Uterus (tissue), 4 donors: ENCODE results near the gene LIMK1. TPM values are rescaled to one million over a fixed set of nuclear protein-coding genes. Genes with fewer than 3 reads are reported as not detected.
A peak's percentile ranks its signal among the peaks of the same experiment; 100 is the strongest.

Experiments used
- DNase-seq, 2 donors: peaks; one replicate each; pipeline ENCODE4 v3.0.0-alpha.2; 2019 to 2020
- H3K27ac ChIP-seq, 2 donors: fragments of 200-600 bp; sonication (generic); 1 replicate in 1 of 2; 2 replicates in 1 of 2; pipeline ENCODE4 v1.5.1; 2016 to 2018
- H3K27me3 ChIP-seq, 2 donors: fragments of 200-600 bp; sonication (generic); one replicate each; pipeline ENCODE4 v1.5.1; 2018 to 2019; ENCODE audit warnings: control low read depth in 1 of 2
- H3K36me3 ChIP-seq, 2 donors: fragments of 200-600 bp; sonication (generic); one replicate each; pipeline ENCODE4 v1.5.1; 2019; ENCODE audit warnings: control low read depth in 1 of 2
- H3K4me1 ChIP-seq, 2 donors: fragments of 200-600 bp; sonication (generic); one replicate each; pipeline ENCODE4 v1.5.1; 2018 to 2019; ENCODE audit warnings: control low read depth in 1 of 2
- H3K4me3 ChIP-seq, 2 donors: fragments of 200-600 bp; sonication (generic); 1 replicate in 1 of 2; 2 replicates in 1 of 2; pipeline ENCODE4 v1.5.1; 2018 to 2019; ENCODE audit warnings: mild to moderate bottlenecking in 1 of 2
- H3K9me3 ChIP-seq, 2 donors: fragments of 200-600 bp; sonication (generic); one replicate each; pipeline ENCODE4 v1.5.1; 2019; ENCODE audit warnings: control low read depth in 1 of 2
- POLR2A ChIP-seq, 2 donors: fragments of 450-650 bp; IDR thresholded peaks; one replicate each; pipeline ENCODE4 v1.6.1; 2016; ENCODE audit warnings: antibody characterized with exemption in 2 of 2, mild to moderate bottlenecking in 1 of 2, moderate library complexity in 1 of 2
- intact Hi-C: fragments of 100-400 bp; cut with DNase I; formaldehyde crosslinking; loops from one replicate; pipeline ENCODE4 v1.15.1; 2023; ENCODE audit warnings: low total_unique reads
- total RNA-seq, 4 donors: library from RNA; depleted of rRNA in 3 of 4; stranded (reverse); fragments of >200 nt in 3 of 4; gene quantifications; one replicate each; pipeline versions ENCODE4 v1.1.0 to v1.2.4, GENCODE V29; 2014 to 2023
- TF ChIP-seq, protein P1 (sequence below), 4 experiments: fragments of 200-600 bp in 2 of 4; fragments of 450-650 bp in 2 of 4; sonication (generic) in 2 of 4; IDR thresholded peaks; one replicate each; pipeline ENCODE4 v1.5.1; 2016 to 2019; ENCODE audit warnings: antibody characterized with exemption in 4 of 4, mild to moderate bottlenecking in 2 of 4, moderate library complexity in 1 of 4
- donor health status: DM: yes; HTN: yes; CAD: no.

The LIMK1 gene
- total RNA-seq, 4 donors from 2014 or later, result 1.8 to 22.4 (median 11.4) TPM

DNA sequence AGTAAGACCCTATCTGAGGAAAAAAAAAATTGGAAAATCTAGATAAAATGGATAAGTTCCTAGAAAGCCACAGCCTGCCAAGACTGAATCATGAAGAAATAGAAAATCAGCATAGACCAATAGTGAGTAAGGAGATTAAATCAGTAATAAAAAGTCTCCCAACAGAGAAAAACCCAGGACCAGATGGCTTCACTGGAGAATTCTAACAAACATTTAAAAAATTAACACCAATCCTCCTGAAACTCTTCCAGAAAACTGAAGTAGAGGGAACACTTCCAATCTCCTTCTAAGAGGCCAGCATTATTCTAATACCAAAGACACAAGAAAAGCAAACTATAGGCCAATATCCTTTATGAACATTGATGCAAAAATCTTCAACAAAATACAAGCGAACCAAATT, 8.8 kb upstream of the LIMK1 start:
- DNase-seq, result no peak
- Histone ChIP-seq H3K9me3 (no peaks in the 10 kb centered on the region), H3K27ac (no peak overlapping the region), H3K36me3 (no peaks in the 10 kb centered on the region), H3K4me3 (no peak overlapping the region), H3K27me3 (no peaks in the 10 kb centered on the region), H3K4me1 (no peaks in the 10 kb centered on the region)
- intact Hi-C loops, result no loop called here
- no peak for TF ChIP-seq POLR2A (IDR thresholded peaks at IDR 0.05)
- TF ChIP-seq, protein P1, sequence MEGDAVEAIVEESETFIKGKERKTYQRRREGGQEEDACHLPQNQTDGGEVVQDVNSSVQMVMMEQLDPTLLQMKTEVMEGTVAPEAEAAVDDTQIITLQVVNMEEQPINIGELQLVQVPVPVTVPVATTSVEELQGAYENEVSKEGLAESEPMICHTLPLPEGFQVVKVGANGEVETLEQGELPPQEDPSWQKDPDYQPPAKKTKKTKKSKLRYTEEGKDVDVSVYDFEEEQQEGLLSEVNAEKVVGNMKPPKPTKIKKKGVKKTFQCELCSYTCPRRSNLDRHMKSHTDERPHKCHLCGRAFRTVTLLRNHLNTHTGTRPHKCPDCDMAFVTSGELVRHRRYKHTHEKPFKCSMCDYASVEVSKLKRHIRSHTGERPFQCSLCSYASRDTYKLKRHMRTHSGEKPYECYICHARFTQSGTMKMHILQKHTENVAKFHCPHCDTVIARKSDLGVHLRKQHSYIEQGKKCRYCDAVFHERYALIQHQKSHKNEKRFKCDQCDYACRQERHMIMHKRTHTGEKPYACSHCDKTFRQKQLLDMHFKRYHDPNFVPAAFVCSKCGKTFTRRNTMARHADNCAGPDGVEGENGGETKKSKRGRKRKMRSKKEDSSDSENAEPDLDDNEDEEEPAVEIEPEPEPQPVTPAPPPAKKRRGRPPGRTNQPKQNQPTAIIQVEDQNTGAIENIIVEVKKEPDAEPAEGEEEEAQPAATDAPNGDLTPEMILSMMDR (IDR thresholded peaks at IDR 0.05), result no peak

DNA sequence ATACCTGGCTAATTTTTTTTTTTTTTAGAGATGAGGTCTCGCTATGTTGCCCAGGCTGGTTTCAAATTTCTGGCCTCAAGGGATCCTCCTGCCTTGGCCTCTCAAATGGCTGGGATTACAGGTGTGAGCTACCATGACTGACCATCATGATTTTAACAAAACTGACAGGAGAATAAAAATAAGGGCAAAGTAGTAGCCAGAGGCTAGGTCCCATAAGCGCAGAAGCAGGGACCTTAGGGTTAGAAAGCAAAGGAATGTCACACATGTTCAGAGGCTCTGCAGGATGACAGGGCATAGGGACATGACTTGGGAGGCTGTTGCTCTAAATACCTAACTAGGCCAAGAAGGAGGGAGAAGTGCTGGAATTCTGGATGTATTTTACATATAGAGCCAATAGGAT, 5.1 kb upstream of the LIMK1 start:
- no peaks in the 10 kb centered on the region for H3K9me3 ChIP-seq
- H3K27ac ChIP-seq, result peak overlapping the region in 1 of 2 donors; percentile 27
- DNase-seq, result no peak
- intact Hi-C loops, result no loop called here
- no peaks in the 10 kb centered on the region for H3K36me3 ChIP-seq
- TF ChIP-seq POLR2A (IDR thresholded peaks at IDR 0.05), result no peak
- TF ChIP-seq, protein P1 (IDR thresholded peaks at IDR 0.05), result no peak
- H3K4me1 ChIP-seq, result peaks cover 0 to 4% of the 10 kb centered on the region in 2 donors
- H3K27me3 ChIP-seq, result no peaks in the 10 kb centered on the region
- H3K4me3 ChIP-seq, result no peak overlapping the region

DNA sequence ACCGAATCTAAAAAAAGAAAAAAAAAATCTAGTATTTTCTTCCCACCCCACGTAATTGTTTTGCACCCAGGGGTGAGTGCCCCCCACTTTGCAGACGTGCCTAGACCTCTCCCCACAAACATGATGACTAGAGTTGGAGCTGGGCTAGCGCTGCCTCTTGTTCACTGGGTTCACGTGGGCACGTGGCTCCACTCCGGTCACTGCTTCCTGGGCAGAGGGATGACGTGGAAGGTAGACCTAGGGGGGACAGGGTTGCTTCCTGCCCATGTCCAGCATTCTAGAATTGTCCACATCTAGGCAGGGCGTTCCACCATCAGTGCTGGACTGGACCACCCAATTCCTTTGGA, 861 bp upstream of the LIMK1 start:
- TF ChIP-seq, protein P1 (IDR thresholded peaks at IDR 0.05), result no peak
- TF ChIP-seq POLR2A (IDR thresholded peaks at IDR 0.05), result no peak
- intact Hi-C loops, result no loop called here
- Histone ChIP-seq H3K27ac (no peak overlapping the region), H3K27me3 (no peaks in the 10 kb centered on the region), H3K4me3 (no peak overlapping the region), H3K4me1 (peaks cover 0 to 8% of the 10 kb centered on the region in 2 donors), H3K9me3 (no peaks in the 10 kb centered on the region), H3K36me3 (no peaks in the 10 kb centered on the region)
- no peak for DNase-seq

DNA sequence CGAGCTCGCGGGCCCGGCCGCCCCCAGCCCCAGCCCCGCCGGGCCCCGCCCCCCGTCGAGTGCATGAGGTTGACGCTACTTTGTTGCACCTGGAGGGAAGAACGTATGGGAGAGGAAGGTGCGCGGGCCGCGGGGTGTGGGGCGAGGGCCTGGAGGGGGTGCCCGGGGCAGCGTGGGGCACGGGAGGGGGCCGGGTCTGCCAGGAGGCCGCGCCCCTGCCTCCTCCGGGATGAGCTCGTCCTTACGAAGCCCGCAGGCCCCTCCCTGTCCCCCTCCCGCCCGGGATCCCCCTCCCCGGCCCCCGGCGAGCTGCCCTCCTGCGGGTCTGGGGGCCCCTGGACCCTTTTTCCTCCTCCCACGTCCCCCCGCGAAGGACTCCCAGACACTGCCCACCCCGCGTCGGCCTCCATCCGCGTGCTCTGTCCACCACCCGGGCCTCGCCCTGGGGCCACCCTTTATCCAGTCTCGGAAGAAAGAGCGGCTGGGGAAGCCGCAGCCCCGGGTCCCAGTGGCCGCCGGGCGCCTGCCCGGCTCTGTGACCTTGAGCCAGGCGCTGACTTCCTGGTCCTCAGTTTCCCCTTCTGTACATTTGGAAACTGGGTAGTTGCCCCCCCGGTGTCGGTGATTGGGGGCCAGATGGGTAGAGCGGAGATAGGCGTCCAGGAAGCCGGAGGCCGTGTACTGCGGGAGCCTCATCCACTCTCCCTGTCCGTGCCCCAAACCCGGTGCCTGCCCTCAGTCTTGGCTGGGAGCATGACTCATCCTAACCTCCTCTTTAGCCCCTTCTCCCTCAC, 521 bp downstream of the LIMK1 start:
- H3K27ac ChIP-seq, result peak overlapping the region; percentile 54 to 66
- H3K27me3 ChIP-seq, result no peaks in the 10 kb centered on the region
- peak in 1 of 2 donors; percentile 48 for DNase-seq
- no peaks in the 10 kb centered on the region for H3K36me3 ChIP-seq
- no peaks in the 10 kb centered on the region for H3K9me3 ChIP-seq
- intact Hi-C loops, result no loop called here
- H3K4me3 ChIP-seq, result peak overlapping the region; percentile 60 to 69
- H3K4me1 ChIP-seq, result peaks cover 0 to 8% of the 10 kb centered on the region in 2 donors
- TF ChIP-seq, protein P1 (IDR thresholded peaks at IDR 0.05), result no peak
- TF ChIP-seq POLR2A (IDR thresholded peaks at IDR 0.05), result no peak

DNA sequence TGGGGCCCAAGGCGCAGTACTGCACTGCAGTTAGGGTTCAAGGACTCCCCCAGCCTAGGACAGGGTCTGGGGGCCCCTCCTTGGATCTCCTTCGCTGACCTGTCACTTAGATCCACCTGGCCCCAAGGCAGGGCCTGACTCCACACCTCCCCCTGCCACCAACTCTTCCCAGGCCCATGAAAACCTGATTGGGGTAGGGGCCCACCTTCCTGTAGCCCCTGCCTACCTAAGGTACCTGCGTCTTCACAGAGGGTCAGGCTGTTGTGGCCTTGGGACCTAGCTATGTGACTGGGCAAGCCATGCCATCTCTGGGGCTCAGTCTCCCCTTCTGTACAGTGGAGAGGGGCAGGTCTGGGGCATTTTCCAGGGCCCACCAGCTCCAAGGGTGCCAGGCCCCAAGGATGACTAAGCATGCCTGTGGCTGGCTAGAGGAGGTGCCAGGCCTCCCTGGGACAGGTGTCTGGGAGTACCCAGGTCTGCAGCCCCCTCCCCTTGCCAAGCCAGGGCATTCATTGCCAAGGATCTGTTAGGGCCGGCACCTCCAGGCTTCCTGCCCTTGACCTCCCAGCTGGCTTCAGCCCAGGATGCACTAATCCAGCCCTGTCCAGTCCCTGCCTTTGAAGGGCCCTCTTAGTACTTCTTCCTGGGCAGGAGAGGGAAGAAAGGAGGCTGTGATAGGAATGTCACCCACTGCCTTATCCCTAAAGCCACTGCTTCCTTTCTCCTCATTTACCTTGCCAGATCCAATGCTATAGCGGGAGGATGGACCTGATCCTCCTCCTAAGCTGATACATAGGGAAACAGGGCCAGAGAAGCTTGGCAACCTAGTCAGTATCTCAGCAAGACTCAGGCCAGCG, 1.3 kb downstream of the LIMK1 start:
- H3K4me1 ChIP-seq, result peaks cover 0 to 8% of the 10 kb centered on the region in 2 donors
- H3K27me3 ChIP-seq, result no peaks in the 10 kb centered on the region
- no peaks in the 10 kb centered on the region for H3K9me3 ChIP-seq
- H3K36me3 ChIP-seq, result no peaks in the 10 kb centered on the region
- no peak for TF ChIP-seq POLR2A (IDR thresholded peaks at IDR 0.05)
- TF ChIP-seq, protein P1 (IDR thresholded peaks at IDR 0.05), result no peak
- no peak for DNase-seq
- intact Hi-C loops, result no loop called here
- peak overlapping the region; percentile 54 to 66 for H3K27ac ChIP-seq
- peak overlapping the region; percentile 60 to 69 for H3K4me3 ChIP-seq
